Measurements from ENCODE around the gene INHA.

GRCh38 chr2:219611306-219611705 is 39.2 kb downstream of the INHA start:
- TF ChIP-seq IRF3 (IDR thresholded peaks at IDR 0.05; ENCODE audit: low read depth, low read length) = no peak
- TF ChIP-seq EP300 (IDR thresholded peaks at IDR 0.05; ENCODE audit: borderline replicate concordance in 1 of 2, low read depth in 1 of 2, low read length in 1 of 2) = no peak
- TF ChIP-seq FOXJ3 (CRISPR knock-in tag; IDR thresholded peaks at IDR 0.05) = no peak
